ENCODE data around the gene FIBCD1.

The FIBCD1 gene

DNA sequence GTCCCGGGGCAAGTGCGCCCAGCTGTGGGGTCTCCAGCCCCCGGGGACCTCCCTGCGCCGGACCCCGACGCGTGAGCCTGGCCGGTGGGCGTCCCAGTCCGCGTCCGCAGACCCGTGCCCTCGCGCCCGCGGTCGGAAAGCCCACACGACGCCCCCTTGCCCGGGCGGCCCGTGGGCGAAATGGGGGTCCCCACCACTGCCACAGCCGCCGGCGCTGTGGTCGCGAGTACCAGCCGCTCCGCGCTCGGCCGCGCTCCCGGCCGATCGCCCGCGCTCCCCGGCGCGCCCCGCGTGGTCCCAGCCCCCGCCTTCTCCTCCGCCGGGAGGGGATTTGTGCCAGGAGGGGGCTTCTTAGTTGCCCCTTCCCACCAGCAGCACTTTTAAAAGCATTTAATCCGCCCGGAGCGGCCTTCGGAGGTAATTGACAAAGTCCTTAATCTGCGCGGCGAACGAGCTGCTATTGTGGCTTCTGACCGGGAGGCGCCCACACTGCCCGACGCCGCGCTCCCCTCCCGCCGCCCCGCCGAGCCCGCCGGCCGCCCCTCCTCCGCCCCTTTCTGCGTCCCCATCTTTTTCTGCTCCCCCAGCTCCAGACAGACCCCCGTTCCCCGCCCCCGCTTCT, 469 bp upstream of the FIBCD1 start:
- FAIRE-seq (no peak), DNase-seq (ENCODE audit: extremely low spot score, insufficient read length, low read depth) (no peak)

DNA sequence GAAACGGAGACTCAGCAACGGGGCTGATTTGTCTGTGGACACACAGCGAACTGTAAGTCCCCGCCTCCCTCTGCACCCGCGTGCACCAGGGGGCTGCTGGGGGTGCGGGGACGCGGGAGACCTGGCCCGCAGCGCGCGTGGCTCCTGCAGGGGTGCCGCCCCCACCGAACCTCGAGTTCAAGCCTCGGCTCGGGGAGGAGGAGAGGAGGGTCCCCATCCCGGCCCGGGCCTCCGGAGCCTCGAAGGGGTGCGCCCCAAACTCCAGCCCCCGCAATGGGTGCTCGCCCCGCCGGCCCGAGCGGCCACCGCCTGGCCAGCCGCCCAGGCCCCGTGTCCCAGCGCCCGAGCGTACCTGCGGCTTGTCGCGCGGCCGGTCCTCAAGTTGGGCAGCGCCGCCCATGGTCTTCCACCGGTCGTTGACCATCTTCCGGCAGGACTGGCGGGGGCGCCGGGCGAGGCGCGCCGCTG, 829 bp downstream of the FIBCD1 start:
- DNase-seq (ENCODE audit: extremely low spot score, insufficient read length, low read depth), result no peak

DNA sequence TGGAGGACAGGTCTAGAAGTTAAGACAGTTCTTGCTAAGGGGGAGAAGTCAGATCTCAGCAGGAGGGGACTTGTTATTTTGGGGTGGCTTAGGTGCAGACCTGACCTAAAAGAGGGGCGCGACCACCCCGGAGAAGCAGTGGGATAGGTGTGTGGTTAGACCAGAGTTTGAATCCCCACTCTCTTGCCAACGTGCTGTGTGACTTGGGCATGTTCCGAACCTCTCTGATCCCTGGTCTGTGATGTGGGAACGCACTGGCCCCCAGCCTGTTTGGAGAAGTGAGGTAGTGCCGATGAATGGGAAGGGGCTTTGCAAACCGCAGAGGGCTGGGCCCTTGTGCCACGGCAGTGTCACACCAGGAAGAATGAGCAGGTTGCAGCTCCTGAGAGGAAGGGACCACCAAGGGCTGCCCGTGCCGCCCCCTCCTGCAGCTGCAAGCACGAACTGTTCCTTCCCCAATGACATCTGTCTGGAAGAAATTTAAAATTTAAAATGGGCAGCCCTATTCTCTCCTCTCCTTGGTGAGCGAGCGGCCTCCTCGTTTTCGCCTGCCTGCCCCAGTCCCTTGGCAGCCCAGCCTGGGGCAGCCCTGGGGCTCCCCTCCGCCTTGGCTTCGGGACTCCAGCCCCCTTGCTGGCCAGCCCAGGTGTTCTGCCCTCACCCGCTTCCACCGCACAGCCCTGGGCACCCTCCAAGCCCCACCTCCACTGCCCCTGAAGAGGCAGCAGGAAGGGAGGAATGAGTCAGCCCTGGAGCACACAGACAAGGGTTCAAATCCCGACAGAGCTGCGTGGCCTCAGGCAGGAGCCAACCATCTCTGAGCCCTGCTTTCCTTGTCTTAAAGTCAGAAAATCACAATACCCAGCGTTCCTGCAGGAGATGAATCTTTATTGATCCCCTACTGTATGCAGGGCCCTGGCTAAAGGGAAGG, 1.6 kb downstream of the FIBCD1 start:
- FAIRE-seq (no peak), DNase-seq (ENCODE audit: extremely low spot score, insufficient read length, low read depth) (no peak)

More for the DNA sequence above, 829 bp downstream of the FIBCD1 start:
- no peak for FAIRE-seq

DNA sequence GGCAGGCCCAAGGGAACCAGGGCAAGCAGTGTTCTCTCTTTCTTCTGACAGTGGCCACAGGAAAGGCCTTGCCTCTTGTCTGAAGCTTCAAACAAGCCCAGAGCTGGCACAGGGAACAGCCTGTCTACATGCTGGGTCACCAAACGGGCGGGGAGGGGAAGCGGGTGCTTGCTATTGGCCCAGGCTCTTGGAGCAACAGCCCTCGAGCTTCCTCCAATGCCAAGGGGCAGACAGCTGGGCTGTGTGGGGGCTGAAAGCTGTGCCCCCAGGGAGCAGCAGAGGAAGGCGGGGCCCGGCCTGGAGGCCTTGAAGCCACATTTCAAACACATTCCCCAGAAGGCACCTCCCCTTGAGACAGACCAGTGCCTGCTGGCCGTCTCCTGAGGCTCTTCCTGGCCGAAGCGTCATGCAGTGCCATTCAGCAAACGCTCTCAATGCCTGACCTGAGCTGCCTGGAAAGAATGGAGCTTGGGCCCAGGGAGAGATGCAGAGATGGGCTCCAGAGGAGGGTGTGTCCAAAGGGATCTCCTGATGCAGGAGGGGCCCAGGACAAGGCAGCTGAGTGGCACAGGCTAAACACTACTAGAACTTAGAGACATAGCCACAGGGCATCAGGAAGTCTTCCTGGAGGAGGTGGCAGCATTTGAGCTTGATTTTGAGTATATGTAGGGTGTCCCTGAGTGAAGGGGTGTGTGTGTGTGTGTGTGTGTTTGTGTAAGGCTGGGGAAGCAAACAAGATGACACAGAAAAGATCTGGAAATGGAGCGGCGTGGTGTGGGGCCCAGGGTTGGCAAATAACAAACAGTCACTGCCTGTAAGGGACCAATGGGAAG, 2.5 kb downstream of the FIBCD1 start:
- DNase-seq (ENCODE audit: extremely low spot score, insufficient read length, low read depth) (no peak), FAIRE-seq (no peak)

DNA sequence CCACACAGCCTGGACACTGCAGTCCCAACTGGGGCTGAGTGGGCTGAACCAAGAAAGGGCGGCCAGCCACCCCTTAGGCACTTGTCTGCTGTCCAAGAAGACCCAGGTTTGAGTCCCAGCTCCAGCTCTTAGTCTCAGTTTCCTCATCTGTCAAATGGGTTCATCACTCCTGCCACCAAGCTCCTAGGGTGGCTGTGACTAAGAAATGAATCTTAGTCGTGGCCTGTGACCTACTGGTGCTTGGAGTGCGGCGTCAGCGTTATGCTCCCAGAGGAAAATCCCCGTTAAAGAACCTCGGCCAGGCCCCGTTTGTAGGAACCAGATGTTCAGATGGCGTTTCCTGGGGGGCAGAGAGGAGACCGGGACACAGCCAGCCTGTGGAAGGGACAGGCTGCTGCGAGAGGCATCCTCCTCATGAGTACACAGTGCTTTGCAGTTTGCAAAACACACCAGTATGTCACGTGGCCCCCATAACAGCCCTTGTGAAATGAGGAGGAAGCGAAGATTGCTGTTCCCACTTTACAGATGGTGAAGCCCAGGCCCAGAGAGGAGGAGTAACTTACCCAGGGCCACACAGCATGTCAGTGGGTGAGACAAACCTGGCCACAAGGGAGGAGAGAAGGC, 3.3 kb downstream of the FIBCD1 start:
- no peak for DNase-seq (ENCODE audit: extremely low spot score, insufficient read length, low read depth)
- FAIRE-seq, result no peak

DNA sequence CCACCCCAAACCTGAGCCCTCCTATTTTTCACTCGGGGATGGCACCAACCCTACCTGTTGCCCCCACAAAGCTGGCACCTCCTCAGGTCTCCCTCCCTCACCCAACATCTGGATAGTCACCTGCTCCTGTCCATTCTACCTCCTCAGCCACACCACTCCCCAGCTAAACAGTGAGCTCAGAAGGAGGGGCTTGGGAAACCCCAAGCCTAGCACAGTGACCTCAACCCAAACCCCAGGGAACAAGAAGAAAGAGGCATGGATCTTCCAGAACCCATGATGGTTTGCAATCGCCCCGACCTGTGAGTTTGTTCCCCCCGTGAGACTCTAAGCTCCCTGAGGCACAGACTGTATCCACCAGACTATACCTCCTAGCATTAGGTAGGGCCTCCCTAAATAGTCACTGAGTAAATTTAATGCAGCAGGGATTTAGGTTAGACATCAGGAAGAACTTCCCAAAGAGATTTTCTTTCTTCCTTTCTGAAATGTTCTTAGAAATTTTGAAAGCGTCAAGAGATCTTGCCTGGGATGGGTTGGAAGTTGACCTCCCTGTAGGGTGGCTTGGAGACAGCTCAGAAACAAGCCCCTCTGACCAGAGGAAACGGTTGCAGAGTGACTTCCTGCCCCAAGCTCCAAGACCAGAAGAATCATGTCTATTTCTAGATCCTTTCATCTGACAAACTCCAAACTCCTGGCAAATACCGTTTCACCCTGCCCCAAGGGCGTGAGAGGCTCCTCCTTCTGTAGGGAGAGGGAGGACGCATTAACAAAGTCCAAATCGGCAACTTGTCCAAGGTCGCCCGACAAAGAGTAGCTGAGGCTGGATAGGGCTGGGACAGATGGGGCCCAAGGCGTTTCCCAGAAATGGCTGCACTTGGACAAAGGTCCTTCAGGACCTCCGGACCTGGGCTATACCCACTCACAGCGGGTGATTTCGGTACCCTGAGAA, 4.1 kb downstream of the FIBCD1 start:
- FAIRE-seq (no peak), DNase-seq (ENCODE audit: extremely low spot score, insufficient read length, low read depth) (no peak)

DNA sequence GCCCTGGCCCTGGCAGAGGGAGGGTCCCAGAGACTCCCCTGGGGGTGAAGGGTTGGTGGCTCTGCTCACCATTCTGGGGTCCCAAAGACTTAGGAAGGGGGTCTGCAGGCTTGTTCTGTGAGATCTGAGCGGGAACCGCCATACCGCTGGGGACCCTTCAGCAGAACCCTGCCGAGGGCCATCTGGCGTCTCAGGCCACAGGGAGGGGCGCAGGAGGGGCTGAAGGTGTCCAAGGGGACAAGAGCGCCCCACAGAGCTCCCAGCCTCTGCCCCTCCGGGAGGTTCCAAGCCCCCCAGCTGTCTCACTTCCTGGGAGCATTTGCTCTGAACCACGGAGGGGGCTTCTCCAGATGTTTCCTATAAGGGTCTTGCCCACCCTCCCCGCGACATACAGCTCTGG, 4.8 kb downstream of the FIBCD1 start:
- FAIRE-seq (no peak), DNase-seq (ENCODE audit: extremely low spot score, insufficient read length, low read depth) (no peak)

DNA sequence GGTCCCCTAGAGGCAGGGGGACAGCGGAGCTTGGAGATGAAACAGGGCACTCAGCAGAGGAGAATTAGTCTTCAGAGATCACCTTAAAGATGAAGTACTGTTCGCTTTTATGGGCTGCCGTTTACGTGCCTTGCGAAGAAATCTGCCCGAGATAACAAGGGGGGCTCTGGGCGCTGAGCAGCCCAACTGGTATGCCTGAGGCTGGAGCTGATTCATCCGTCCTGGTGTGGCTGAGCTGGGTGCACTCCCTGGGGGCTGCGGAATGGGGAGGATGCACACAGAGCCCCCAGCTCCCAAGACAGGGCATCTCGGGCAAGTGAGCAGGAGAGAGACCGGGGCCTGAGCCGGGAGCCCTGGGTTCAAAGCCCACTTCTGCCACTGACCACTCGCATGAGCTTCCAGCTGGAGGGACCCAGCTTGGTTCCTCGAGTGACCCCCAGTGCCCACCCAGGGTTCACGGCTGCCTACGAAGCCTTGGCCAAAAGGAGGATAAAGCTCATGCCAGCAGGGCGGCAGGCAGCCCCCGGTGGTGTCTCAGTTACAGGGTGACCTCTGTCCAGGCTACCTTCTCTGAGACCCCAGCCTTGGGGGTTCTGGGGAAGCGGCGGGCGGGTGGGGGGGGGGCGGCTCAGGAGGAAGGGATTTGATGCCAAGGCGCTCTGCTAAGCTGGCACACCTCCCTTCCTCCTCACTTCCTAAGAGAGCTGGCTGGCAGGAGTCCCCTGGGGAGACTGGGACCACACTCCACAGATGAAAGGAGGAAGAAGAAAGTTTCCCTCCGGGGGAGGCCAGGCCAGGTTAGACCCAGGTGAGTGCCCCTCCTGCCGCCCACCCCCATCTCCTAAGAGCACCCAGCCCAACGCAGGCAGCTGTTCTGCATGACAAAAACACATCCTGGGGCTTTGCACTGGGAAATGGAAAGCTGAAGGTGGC, 5.7 kb downstream of the FIBCD1 start:
- FAIRE-seq (no peak), DNase-seq (ENCODE audit: extremely low spot score, insufficient read length, low read depth) (no peak)

DNA sequence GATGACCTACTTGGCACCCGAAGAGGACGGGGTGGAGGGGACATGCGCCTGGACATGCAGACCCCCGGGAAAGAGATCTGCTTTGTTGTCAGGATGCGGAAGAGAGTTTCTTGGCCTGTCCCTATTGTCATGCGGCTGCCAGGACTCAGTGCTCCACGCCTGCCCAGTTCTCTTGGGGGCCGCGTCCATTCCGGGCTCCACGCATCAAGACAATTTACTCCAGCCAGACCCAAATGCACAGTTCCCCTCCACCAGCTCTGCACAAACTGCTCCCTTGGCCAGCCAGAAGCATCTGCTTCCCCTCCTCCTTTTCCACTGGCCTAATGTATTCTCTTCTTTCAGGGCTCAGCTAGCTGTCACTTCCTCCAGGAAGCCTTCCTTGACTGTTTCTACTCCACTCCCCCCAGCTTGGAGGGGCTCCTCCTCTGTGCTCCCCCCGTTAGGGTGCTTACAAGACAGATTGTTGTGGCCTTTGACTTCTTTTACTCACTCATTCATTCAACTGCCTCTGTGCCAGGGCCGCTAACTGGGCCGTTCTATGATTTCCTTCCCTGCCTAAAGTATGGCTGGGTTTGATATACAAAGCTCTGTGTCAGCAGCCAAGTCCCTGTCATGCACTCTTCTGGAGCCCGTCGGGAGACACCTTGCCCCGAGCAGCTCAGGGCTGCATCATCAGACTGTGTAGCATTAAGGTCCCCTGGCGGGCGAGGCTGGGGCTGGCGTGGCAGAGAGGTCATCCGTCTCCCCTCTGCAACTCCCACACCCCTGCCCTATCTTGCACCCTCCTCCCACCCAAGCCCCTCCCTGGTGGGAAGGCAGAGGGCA, 6.6 kb downstream of the FIBCD1 start:
- FAIRE-seq (no peak), DNase-seq (ENCODE audit: extremely low spot score, insufficient read length, low read depth) (no peak)

DNA sequence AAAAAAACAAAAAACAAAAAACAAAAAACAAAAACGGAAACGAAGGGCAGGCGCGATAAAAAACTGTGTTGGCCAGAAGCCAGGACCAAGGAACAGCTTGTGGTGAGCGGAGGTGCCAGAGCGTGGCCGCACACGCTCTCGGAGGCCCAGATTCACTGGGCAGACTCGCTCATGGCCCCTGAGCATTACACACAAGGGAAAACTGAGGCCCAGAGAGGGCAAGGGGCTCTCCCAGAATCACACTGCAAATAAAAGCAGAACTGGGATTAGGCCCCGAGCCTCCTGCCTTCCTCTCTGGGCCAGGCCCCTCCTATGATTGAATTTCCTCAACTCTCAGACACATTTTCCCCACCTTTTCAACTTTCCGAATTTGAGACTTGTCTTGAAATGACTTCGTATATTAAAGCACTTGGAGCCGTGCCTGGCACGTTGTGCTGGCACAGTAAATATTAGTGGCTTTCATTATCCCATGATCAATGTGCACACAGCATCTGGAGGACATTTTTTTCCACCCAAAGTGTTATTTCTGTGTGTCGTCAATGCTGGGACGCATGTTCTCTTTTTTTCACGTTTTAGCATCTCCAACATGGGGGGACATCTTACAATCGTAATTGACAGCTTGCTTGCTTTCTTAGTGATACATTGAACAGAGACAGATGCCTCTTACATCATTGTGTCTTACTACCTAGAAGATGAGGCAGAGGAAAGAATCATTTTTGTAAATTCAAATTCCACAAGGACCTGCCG, 7.4 kb downstream of the FIBCD1 start:
- FAIRE-seq (peak; percentile 73), DNase-seq (ENCODE audit: extremely low spot score, insufficient read length, low read depth) (peak; percentile 61)

DNA sequence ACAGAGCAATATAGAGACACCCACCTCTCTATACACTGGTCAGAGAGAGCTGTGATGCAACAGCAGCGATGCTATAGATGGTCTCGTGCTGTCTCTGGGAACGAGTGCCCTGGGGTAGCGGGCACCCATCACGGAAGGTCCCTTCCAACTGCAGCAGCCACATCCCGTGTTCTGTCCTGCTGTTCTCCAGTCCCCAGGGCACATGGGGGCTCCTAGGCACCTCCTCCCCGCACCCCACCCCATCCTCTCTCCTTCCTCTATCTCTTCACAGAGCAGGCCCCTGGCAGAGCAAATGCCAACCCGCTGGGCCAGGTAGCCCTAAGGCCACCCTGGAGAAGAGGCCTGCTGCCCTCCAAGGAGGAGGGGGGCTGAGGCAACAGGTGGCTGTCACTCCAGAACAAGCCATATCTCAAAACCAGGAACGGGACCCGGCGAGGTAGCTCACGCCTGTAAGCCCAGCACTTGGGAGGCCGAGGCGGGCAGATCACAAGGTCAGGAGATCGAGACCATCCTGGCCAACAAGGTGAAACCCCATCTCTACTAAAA, 8.2 kb downstream of the FIBCD1 start:
- no peak for DNase-seq (ENCODE audit: extremely low spot score, insufficient read length, low read depth)
- FAIRE-seq, result no peak

DNA sequence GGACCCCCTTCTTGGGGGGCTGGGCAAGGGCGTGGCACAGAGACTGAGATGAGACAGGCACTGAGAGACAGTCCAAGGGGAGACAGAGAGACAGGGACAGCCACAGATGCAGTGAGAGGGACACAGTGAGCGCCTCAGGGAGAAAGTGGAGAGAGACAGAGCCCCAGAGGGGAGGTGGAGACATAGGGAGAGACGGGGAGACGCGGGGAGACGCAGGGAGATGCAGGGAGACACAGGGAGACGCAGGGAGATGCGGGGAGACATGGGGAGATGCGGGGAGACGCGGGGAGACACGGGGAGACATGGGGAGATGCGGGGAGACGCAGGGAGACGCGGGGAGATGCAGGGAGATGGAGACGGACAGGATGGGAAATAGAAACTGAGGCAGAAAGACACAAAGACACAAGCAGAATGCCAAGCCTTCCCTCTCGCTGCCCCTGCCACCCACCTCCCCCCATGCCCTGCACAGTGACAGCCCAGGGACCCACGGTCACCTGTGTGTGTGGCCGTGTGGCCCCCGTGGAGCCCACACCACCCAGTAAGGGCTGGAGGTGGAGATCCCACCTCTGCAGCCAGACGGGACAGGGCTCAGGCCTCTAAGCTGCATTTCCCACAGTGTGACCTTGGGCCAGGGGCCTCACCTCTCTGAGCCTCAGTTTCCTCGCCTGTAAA, 8.8 kb downstream of the FIBCD1 start:
- DNase-seq (ENCODE audit: extremely low spot score, insufficient read length, low read depth), result no peak
- FAIRE-seq, result no peak

DNA sequence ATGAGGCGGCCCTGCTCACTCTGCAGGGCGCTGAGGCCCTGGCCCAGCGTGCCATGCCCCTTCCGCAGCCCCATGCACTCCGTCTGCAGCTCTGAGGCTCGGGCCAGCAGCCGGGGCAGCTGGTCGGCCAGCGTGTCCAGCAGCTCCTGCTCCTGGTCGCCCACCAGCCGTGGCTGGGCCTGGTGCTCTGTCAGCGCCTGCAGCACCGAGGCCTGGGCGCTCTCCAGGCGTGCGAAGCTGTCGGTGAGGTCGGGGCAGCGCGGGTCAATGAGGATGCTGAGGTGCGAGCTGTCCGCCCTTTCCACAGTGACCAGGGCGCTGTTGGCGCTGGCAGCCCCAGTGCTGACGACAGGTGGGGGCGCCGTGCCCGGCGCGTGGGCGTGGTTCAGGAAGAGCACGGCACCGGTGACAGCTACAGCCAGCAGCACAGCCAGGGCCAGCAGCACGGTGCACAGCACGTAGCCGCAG, 9.4 kb downstream of the FIBCD1 start:
- DNase-seq (ENCODE audit: extremely low spot score, insufficient read length, low read depth), result no peak

DNA sequence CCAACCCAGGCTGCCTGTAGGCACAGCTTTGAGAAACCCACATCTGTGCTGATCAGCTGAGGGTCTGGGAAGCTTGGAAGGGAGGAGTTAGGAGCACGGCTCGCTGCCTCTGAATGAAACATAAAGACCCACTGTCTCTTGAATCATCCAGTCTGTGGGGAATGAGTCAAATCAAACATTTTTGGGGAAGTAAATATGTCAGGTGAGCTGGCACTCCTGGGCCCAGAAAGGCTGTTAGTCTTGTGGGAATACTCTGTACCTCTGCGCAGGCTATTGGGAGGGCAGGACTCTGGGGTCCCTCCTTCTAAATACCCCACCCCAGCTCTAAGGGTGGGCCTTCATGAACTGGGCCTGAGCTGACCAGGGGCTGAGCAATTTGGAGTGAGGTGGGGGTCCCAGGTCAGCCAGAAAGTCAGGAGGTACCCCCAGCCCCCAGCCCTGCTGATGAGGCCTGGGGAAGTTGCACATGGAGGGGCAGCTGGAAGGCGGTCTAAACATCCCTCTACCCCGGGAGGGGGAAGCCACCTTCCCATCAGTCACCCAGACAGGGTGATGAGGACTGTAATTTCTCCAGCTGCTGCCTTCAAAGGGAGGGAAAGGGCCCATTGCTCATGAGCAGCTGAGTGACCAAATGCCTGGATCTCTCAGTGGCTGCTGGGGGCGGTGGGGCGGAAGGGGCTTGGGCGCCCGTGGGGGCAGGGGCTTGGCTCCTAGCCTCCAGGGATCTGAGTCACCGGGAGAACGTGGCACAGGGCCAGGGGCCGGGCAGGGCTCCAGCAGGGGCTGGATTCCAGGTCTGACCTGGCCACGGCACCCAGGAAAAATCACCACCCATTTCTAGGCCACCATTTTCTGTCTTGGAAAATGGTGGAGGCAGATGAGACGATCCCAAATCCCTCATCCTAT, 10.8 kb downstream of the FIBCD1 start:
- FAIRE-seq (peak; percentile 12), DNase-seq (ENCODE audit: extremely low spot score, insufficient read length, low read depth) (peak; percentile 66)

More for the DNA sequence above, 9.4 kb downstream of the FIBCD1 start:
- no peak for FAIRE-seq

Data from GM18507 (cell line).